GM12873 (cell line): ENCODE measurements around the gene ADCK2.
A peak's percentile ranks its signal among the peaks of the same experiment; 100 is the strongest.

ENCODE experiments used
- TF ChIP-seq, protein P1 (sequence below): IDR thresholded peaks from 2 replicates; pipeline ENCODE4 v1.5.1; 2012; ENCODE audit warnings: low read depth, mild to moderate bottlenecking, moderate library complexity, low read length, control low read depth; ENCODE audit not compliant: insufficient read depth; ENCODE audit errors: missing control alignments

The ADCK2 gene

DNA sequence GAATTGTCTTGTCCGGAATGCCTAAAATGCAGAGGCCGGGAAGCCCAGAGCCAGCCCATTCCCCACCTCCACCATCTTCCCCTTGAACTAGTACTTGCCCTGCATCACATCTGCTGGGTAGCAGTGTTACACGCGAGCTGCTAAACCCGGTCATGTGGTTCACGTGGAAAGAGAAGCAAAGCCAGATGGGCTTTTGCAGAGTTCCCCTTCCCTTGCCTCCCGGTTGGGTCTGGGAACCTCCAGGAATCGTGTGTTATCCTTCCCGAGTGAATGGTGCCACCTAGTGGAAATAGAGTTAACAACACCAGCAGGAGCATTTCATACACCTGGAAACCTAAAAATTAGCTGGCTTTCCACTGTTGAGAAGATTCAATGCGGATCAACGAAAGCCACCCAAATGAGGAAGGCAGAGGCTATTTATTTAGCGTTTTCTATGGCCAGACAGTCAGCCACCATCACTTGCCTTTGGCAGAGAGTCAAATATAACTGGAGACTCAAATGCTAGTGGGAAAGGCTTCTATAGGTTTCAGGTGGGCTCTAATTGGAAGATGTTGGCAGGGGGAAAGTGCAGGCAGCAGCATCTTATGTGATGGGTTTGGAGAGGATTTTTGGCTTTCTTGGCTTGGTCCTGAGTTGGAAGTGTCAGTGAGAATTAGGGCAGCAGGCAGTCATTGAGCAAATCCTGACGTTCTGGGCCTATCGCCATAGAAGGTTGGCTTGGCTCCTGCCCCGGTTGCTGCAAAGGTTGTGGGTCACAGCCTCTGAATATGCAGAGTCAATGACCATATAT, 19.2 kb upstream of the ADCK2 start:
- TF ChIP-seq, protein P1, sequence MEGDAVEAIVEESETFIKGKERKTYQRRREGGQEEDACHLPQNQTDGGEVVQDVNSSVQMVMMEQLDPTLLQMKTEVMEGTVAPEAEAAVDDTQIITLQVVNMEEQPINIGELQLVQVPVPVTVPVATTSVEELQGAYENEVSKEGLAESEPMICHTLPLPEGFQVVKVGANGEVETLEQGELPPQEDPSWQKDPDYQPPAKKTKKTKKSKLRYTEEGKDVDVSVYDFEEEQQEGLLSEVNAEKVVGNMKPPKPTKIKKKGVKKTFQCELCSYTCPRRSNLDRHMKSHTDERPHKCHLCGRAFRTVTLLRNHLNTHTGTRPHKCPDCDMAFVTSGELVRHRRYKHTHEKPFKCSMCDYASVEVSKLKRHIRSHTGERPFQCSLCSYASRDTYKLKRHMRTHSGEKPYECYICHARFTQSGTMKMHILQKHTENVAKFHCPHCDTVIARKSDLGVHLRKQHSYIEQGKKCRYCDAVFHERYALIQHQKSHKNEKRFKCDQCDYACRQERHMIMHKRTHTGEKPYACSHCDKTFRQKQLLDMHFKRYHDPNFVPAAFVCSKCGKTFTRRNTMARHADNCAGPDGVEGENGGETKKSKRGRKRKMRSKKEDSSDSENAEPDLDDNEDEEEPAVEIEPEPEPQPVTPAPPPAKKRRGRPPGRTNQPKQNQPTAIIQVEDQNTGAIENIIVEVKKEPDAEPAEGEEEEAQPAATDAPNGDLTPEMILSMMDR: peak; percentile 86

DNA sequence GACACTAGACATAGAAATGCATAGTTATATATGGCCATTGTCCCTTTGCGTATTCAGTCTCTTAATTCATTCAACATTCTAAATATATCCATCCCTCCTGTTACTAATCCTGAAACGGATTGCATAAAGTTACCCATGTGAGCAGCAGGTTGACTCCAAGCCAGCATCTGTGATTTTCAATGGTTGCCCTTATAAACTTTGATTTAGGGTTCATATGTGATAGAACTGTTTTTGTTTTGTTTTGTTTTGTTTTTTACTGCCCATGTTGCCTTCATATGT, 18.7 kb upstream of the ADCK2 start:
- TF ChIP-seq, protein P1: no peak

DNA sequence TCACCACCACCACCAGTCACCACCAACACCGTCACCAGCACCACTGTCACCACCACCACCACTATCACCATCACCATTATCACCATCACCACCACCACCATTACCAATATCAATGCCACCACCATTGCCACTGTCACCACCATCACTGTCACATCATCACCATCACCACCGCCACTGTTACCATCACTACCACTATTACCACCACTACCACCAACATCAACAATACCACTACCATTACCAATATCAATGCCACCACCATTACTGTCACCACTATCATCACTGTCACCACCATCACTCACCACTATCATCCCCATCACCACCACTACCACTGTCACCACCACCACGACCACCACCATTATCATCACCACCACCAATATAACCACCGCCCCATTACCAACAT, 18.1 kb upstream of the ADCK2 start:
- TF ChIP-seq, protein P1: no peak

DNA sequence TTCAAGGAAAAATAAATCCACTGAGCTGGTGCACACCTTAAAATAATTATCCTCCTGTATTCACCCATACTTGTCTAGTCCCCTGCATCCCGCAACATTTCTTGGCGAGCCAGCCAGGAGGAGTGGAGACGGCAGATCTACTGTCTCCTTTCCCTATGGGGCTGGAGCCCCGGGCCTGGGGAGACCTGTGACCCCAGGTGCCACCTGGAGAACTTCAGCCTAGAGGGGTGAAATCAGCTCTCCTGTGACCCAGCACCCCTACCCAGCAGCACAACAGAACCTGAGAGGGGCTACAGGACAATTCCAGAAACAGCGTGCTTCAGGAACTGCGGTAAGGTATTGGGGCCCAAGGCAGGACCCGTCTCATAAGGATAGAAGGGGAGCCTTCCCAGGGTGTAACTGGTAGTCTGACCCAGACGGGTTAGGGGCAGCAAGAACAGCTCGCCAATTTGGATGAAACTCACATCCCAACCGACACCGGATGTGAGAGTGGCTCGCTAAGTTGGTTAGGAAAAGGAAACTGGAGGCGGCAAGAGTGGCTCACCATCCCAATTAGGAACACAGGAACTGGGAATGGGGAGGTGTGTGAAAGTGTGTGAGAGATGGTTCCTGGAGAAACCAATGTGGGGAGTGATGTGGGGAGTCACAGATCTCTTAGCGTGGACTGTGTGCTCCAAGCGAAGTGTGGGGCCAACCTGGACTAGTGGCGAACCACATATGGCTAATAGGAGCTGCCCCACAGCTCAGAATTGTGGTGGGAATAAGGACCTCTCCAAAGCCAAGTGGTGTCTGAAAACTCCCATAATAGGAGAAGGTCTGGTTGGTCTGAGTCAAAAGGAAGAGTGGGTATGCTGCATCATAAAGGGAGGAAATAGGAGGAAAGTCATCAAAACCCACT, 17.0 kb upstream of the ADCK2 start:
- TF ChIP-seq, protein P1: no peak

DNA sequence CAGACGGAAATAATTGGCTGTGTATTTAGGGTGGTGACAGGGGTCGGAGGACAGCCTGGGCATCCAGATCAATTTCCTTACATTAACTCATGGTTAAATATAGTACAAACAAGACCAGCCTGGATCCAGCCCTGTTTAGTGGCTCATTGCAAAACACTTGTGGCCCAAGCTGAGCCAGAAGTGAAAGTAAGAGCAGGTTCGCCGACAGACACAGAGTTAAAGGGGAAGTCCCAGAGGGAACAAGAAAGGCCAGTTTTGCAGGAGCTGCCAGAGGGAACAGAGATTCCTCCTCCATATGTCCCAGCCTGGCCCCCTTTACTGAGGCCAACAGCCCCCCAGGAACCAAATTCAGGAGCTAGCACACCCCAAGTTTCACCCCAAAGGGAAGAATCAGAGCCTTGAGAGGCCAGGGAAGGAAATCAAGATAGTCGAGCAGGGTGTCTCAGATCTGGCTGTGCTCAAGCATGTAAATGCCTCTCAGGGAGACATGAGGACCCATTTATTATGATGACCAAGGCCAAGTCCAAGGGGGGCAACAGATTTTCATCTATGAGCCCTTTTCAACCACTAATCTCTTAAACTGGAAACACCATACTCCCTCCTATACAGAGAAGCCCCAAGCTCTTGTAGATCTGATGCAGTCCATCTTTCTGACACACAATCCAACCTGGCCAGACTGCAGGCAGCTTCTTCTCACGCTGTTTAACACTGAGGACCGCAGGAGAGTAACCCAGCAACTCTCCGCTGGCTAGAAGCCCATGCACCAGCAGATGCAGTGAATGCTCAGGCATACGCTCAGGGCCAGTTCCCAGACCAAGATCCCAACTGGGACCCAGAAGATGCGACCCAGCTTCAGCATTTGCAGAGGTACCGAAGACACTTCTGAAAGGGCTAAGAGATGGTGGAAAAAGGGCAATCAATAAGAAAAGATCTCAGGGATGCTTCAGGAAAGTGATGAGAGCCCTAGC, 15.9 kb upstream of the ADCK2 start:
- TF ChIP-seq, protein P1: no peak

DNA sequence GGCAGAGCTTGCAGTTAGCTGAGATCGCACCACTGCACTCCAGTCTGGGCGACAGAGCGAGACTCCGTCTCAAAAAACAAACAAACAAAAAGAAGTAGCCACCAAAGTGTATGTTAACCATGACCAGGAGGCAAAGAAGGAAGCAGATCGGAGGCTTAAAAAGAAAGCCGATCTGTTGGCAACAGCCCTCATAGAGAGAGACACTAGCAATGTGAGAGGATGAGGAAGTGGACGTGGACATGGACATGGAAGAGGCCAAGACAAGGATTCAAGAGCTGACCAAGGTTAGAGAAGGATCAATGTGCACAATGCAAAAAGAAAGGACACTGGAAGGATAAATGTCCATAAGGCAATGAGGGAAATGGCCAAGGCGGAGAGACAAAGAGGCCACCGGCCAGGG, 14.9 kb upstream of the ADCK2 start:
- TF ChIP-seq, protein P1: no peak
